Activated naive CD8-positive, alpha-beta T cell treated with anti-CD3 and anti-CD28 coated beads, Interleukin-2, amount 10 ng/mL, durations not matched to agents 7 days and 5 days (primary cell): ENCODE data around the gene C2orf76. TPM values are rescaled to one million over a fixed set of nuclear protein-coding genes. Genes with fewer than 3 reads are reported as not detected.
"Not testable (repeated sequence)": the region's sequence is repeated elsewhere in the genome, so short reads cannot be mapped to it uniquely, and the experiment has no call there.

Experiments used
- ATAC-seq: fragments of 150-1000 bp; cut with Tn5 transposase; one replicate; pipeline ENCODE4 v1.10.0; 2021; ENCODE audit warnings: low read depth, moderate library complexity
- POLR2A ChIA-PET: fragments of 350-600 bp; sonication (Branson Sonifier 250); formaldehyde crosslinking; loops from one replicate; lab custom pipeline; 2021; ENCODE audit warnings: antibody characterized with exemption; lab: Charles Lee
- DNase-seq: peaks from one replicate; pipeline ENCODE4 v3.0.0; 2021
- H3K27ac Mint-ChIP-seq: one replicate; pipeline ENCODE4 v1.8.0; 2022; ENCODE audit warnings: mild to moderate bottlenecking, mixed read lengths
- H3K27me3 Mint-ChIP-seq: one replicate; pipeline ENCODE4 v1.8.0; 2022; ENCODE audit warnings: mild to moderate bottlenecking, moderate library complexity, mixed read lengths
- H3K36me3 Mint-ChIP-seq: one replicate; pipeline ENCODE4 v1.8.0; 2021; ENCODE audit warnings: mild to moderate bottlenecking, mixed read lengths
- H3K4me1 Mint-ChIP-seq: one replicate; pipeline ENCODE4 v1.8.0; 2021; ENCODE audit warnings: mixed read lengths
- H3K4me3 Mint-ChIP-seq: one replicate; pipeline ENCODE4 v1.8.0; 2022; ENCODE audit warnings: mild to moderate bottlenecking, moderate library complexity, mixed read lengths
- H3K9me3 Mint-ChIP-seq: one replicate; pipeline ENCODE4 v1.8.0; 2021; ENCODE audit warnings: mixed read lengths
- total RNA-seq, 2 experiments: library from RNA; stranded (reverse); gene quantifications; one replicate each; pipeline ENCODE4 v1.2.3, GENCODE V29; 2021

The C2orf76 gene
- total RNA-seq = 1 to 10 TPM; 6.4 to 7.5 TPM

GRCh38 chr2:119366649-119367471 is at the start of gene C2orf76, which contains the start of gene DBI:
C2orf76 (minus strand) TSS chr2:119366834; CDS start chr2:119339959, 26,875 bp downstream.
DBI (plus strand) TSS chr2:119366977; CDS start chr2:119367052, 75 bp downstream.
- Mint-ChIP-seq H3K4me1 (peaks cover 23% of the 10 kb centered on the region), H3K36me3 (peaks cover 22% of the 10 kb centered on the region)
- POLR2A ChIA-PET = interaction anchor here (1.0 to 2.5 kb wide), 11 partner anchors 9 to 866 kb away, joined by 3 to 25 read pairs (median 6); no protein-coding TSS in a partner anchor

GRCh38 chr2:119415630-119416029 is 49.0 kb upstream of the C2orf76 start:
- no peaks in the 10 kb centered on the region for H3K36me3 Mint-ChIP-seq
- POLR2A ChIA-PET = no interaction called here
- no peak overlapping the region for H3K27ac Mint-ChIP-seq
- H3K4me3 Mint-ChIP-seq = no peak overlapping the region
- H3K4me1 Mint-ChIP-seq = peaks cover 1% of the 10 kb centered on the region
- H3K9me3 Mint-ChIP-seq = no peaks in the 10 kb centered on the region
- ATAC-seq (no peak), DNase-seq (no peak)
- peaks cover 20% of the 10 kb centered on the region for H3K27me3 Mint-ChIP-seq

More at GRCh38 chr2:119366649-119367471, at the start of gene C2orf76, which contains the start of gene DBI:
- peak within 1 kb of the TSS; percentile 96 for H3K27ac Mint-ChIP-seq
- peak within 1 kb of the TSS; percentile 100 for H3K4me3 Mint-ChIP-seq
- DNase-seq = peak; percentile 94
- H3K9me3 Mint-ChIP-seq = no peaks in the 10 kb centered on the region
- H3K27me3 Mint-ChIP-seq = no peaks in the 10 kb centered on the region
- peak; percentile 91 for ATAC-seq

- Mint-ChIP-seq H3K36me3 (no peaks in the 10 kb centered on the region), H3K4me3 (no peak overlapping the region), H3K9me3 (no peaks in the 10 kb centered on the region), H3K4me1 (peaks cover 1% of the 10 kb centered on the region), H3K27ac (no peak overlapping the region), H3K27me3 (peaks cover 24% of the 10 kb centered on the region)
- POLR2A ChIA-PET = no interaction called here
- DNase-seq (no peak), ATAC-seq (no peak)
Measured at GRCh38 chr2:119414894-119415293, 48.3 kb upstream of the C2orf76 start.

- DNase-seq (no peak), ATAC-seq (no peak)
- Mint-ChIP-seq H3K9me3 (no peaks in the 10 kb centered on the region), H3K4me3 (no peak overlapping the region), H3K4me1 (no peaks in the 10 kb centered on the region), H3K27me3 (peaks cover 14% of the 10 kb centered on the region), H3K36me3 (no peaks in the 10 kb centered on the region), H3K27ac (no peak overlapping the region)
- POLR2A ChIA-PET = no interaction called here
Measured at GRCh38 chr2:119409506-119409905, 42.9 kb upstream of the C2orf76 start.

DNA sequence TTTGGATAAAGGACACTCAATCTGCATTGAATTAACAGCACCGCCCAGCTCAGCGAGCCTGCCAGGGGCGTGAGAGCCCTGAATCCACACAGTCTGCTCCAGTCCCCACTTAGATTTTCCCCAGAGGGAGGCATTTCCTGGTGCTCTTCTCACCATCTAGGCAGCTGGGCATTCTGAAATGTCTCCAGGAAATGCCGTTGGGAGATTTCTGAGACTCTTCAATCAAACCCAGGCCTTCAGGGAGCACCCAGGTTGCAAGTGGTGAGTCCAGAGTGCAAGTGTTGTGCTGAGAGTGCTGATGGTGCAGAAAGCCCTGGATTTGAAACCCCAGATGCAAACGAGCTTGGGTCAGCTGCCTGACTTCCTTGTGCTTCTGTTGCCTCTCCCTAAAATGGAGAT is 41.6 kb upstream of the C2orf76 start:
- no peak overlapping the region for H3K27ac Mint-ChIP-seq
- ATAC-seq = no peak
- no peak overlapping the region for H3K4me3 Mint-ChIP-seq
- H3K4me1 Mint-ChIP-seq = no peaks in the 10 kb centered on the region
- POLR2A ChIA-PET = no interaction called here
- DNase-seq = no peak
- H3K9me3 Mint-ChIP-seq = no peaks in the 10 kb centered on the region
- peaks cover 13% of the 10 kb centered on the region for H3K27me3 Mint-ChIP-seq
- no peaks in the 10 kb centered on the region for H3K36me3 Mint-ChIP-seq

DNA sequence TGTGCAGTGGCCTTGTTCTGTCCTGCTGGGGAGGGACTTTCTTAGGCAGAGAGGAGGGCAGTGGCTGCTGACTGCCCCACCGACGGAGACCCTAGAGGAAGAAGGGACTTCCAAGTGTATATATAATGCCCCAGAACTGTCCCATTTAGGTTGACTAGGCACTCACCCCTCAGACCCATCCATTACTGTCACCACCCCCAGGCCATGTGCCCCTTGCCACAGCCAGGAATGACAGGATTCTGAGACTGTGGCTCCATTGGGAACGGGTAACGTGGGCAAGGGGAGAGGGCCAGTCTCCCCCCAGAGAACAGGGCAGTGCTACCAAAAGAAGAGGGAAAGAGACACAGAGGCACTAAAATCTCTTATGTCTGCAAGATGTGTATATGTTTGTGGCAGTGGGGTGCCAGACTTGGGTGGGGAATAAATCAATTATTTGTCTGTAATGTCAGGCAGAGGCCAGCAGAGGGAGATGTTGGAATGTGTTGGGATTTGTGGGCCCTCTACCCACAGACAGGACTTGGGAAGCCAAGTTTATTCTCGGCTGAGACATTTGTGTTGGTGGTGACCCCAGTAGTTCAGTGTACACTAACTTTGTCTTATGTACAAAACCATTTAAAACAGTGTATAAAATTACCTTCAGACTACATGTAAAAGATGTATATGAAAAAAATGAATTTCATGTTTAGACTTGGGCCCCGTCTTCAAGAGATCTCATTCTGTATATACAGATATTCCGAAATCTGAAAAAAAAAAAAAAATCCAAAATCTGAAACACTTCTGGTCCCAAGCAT is 41.0 kb upstream of the C2orf76 start:
- Mint-ChIP-seq H3K27ac (no peak overlapping the region), H3K9me3 (no peaks in the 10 kb centered on the region), H3K36me3 (no peaks in the 10 kb centered on the region), H3K4me3 (no peak overlapping the region), H3K4me1 (no peaks in the 10 kb centered on the region), H3K27me3 (peaks cover 15% of the 10 kb centered on the region)
- ATAC-seq = no peak
- POLR2A ChIA-PET = no interaction called here
- DNase-seq = no peak

- H3K27me3 Mint-ChIP-seq = peaks cover 8% of the 10 kb centered on the region
- H3K27ac Mint-ChIP-seq = no peak overlapping the region
- POLR2A ChIA-PET = no interaction called here
- no peaks in the 10 kb centered on the region for H3K36me3 Mint-ChIP-seq
- no peak overlapping the region for H3K4me3 Mint-ChIP-seq
- no peaks in the 10 kb centered on the region for H3K4me1 Mint-ChIP-seq
- ATAC-seq (no peak), DNase-seq (no peak)
- H3K9me3 Mint-ChIP-seq = no peaks in the 10 kb centered on the region
Measured at GRCh38 chr2:119405151-119405550, 38.5 kb upstream of the C2orf76 start.

GRCh38 chr2:119403618-119404017 is 37.0 kb upstream of the C2orf76 start:
- H3K36me3 Mint-ChIP-seq, H3K9me3 Mint-ChIP-seq, H3K4me3 Mint-ChIP-seq, POLR2A ChIA-PET, H3K27ac Mint-ChIP-seq, ATAC-seq, H3K4me1 Mint-ChIP-seq, H3K27me3 Mint-ChIP-seq, DNase-seq: not testable (repeated sequence)

DNA sequence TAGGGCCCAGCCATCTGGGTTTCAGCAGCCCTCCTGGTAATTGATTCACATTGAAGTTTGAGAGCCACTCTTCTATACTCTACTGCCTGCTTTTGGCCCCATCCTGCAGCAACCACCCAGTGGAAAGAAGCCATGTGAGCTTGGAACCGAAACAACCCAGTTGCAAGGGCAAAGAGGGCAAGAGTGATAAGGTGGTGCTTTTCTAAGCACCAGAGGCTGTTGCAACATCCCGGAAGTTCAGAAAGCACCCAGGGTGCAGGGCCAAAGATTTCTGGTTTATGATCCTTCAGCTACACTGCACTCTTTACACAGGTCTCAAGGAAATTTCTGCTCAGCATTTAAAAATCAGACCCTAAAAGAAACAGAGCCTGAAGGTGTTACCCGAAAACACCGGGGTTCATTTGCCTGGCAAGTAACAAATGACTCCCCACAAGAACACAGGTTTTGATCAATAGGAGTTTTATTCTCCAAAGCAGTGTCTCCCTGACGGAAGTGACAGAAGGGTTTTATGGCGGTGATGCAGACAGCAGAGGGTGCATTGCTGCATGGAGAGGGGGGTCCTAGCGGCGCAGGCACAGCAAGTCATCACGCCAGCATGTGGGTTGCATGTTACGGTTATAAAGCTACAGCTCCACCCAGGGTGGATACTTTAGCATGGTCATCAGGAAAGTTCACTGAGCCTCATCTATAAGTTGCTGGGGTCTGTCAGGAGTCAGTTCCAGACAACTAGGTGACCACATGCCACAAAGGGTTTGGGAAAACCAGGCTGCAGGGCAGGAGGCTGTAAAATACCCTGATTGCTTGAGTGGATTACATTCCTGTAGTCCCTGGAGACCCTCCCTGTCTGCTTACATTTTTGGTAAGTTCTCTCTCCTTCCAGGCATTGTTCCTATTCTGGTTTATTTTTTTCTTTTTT is 36.3 kb upstream of the C2orf76 start:
- Mint-ChIP-seq H3K9me3 (no peaks in the 10 kb centered on the region), H3K36me3 (no peaks in the 10 kb centered on the region), H3K4me3 (no peak overlapping the region), H3K27me3 (peaks cover 5% of the 10 kb centered on the region), H3K27ac (no peak overlapping the region), H3K4me1 (peaks cover 3% of the 10 kb centered on the region)
- POLR2A ChIA-PET = no interaction called here
- ATAC-seq (no peak), DNase-seq (no peak)

DNA sequence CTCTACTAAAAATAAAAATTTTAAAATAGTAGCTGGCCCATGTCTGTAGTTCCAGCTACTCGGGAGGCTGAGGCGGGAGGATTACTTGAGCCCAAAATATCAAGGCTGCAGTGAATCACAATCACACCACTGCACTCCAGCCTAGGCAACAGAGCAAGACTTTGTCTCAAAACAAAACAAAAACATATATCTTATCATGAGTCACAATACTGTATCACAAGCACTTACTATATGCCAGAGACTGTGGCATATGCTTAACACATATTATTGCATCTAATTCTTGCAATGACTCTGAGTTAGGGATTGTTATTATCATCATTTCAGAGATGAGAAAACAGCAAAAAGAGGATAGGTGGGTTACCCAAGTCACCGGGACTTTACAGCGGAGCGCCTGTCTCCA is 35.5 kb upstream of the C2orf76 start:
- POLR2A ChIA-PET = no interaction called here
- DNase-seq (no peak), ATAC-seq (no peak)
- Mint-ChIP-seq H3K9me3 (no peaks in the 10 kb centered on the region), H3K27me3 (peaks cover 5% of the 10 kb centered on the region), H3K4me3 (no peak overlapping the region), H3K36me3 (no peaks in the 10 kb centered on the region), H3K4me1 (peaks cover 3% of the 10 kb centered on the region), H3K27ac (no peak overlapping the region)

GRCh38 chr2:119397196-119397595 is 30.6 kb upstream of the C2orf76 start:
- peaks cover 6% of the 10 kb centered on the region for H3K27me3 Mint-ChIP-seq
- H3K36me3 Mint-ChIP-seq = no peaks in the 10 kb centered on the region
- DNase-seq (no peak), ATAC-seq (no peak)
- POLR2A ChIA-PET = no interaction called here
- H3K4me1 Mint-ChIP-seq = peaks cover 3% of the 10 kb centered on the region
- no peak overlapping the region for H3K4me3 Mint-ChIP-seq
- no peaks in the 10 kb centered on the region for H3K9me3 Mint-ChIP-seq
- H3K27ac Mint-ChIP-seq = no peak overlapping the region

DNA sequence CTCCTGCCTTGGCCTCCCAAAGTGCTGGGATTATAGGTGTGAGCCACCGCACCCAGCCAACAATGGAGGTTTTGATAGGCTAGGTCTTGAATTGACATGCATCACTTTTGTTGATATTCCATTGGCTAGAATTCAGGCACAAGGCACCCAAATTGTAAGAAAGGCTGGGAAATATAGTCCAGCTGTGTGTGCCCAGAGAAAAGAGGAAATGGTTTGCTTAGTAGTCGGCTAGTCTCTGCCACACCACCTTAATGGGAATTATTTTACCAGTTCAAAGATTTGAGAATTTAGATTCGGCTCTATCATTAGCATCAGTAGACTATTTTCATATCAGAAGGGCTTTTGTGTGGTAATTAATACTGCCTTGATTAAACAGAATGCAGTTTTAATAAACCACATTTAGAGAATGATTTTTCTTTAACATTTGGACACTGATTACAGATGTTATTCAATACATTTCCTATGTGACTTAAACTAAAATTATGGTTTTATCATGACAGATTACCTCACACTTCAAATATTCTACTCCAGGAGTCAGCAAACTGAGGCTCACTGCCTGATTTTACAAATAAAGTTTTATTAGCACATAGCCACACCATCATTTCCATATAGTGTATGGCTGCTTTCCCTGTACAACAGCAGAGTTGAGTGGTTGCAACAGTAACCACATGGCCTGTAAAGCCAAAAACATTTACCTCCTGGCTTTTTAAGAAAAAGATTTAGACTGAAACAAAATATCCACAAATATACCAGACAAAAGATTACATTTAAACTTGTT is 27.5 kb upstream of the C2orf76 start:
- Mint-ChIP-seq H3K9me3 (no peaks in the 10 kb centered on the region), H3K36me3 (no peaks in the 10 kb centered on the region), H3K27ac (no peak overlapping the region), H3K27me3 (peaks cover 9% of the 10 kb centered on the region), H3K4me1 (peaks cover 3% of the 10 kb centered on the region), H3K4me3 (no peak overlapping the region)
- POLR2A ChIA-PET = no interaction called here
- ATAC-seq (no peak), DNase-seq (no peak)
